ENCODE measurements around the gene ADD2.
A peak's percentile ranks its signal among the peaks of the same experiment; 100 is the strongest.
"Not testable (repeated sequence)": the region's sequence is repeated elsewhere in the genome, so short reads cannot be mapped to it uniquely, and the experiment has no call there.

The ADD2 gene

GRCh38 chr2:70621536-70621935 is 146.5 kb downstream of the ADD2 start:
- DNase-seq (ENCODE audit: low read depth): not testable (repeated sequence)

GRCh38 chr2:70620020-70620419 is 148.0 kb downstream of the ADD2 start:
- no peak for DNase-seq (ENCODE audit: low read depth)
- H3K4me3 ChIP-seq (ENCODE audit: low read depth, low read length): no peak overlapping the region

More at GRCh38 chr2:70621536-70621935, 146.5 kb downstream of the ADD2 start:
- H3K4me3 ChIP-seq (ENCODE audit: low read depth, low read length): not testable (repeated sequence)

- no peak overlapping the region for H3K4me3 ChIP-seq (ENCODE audit: low read depth, low read length)
- no peak for DNase-seq (ENCODE audit: low read depth)
Measured at GRCh38 chr2:70619167-70619566, 148.8 kb downstream of the ADD2 start.

GRCh38 chr2:70616168-70616694 is 151.8 kb downstream of the ADD2 start:
- no peak for DNase-seq (ENCODE audit: low read depth)
- no peak overlapping the region for H3K4me3 ChIP-seq (ENCODE audit: low read depth, low read length)

- no peak overlapping the region for H3K4me3 ChIP-seq (ENCODE audit: low read depth, low read length)
- no peak for DNase-seq (ENCODE audit: low read depth)
Measured at GRCh38 chr2:70615222-70615621, 152.8 kb downstream of the ADD2 start.

- no peak overlapping the region for H3K4me3 ChIP-seq (ENCODE audit: low read depth, low read length)
- no peak for DNase-seq (ENCODE audit: low read depth)
Measured at GRCh38 chr2:70613521-70613920, 154.5 kb downstream of the ADD2 start.

- DNase-seq (ENCODE audit: low read depth): no peak
- H3K4me3 ChIP-seq (ENCODE audit: low read depth, low read length): no peak overlapping the region
Measured at GRCh38 chr2:70612574-70612973, 155.4 kb downstream of the ADD2 start.

- H3K4me3 ChIP-seq (ENCODE audit: low read depth, low read length): no peak overlapping the region
- no peak for DNase-seq (ENCODE audit: low read depth)
Measured at GRCh38 chr2:70608373-70608772, 159.6 kb downstream of the ADD2 start.

- H3K4me3 ChIP-seq (ENCODE audit: low read depth, low read length): no peak overlapping the region
- DNase-seq (ENCODE audit: low read depth): peak; percentile 28
Measured at GRCh38 chr2:70607121-70607561, 160.9 kb downstream of the ADD2 start.
